Neural cell (in vitro differentiated cells): Measurements from ENCODE around the gene ESR2. TPM values are rescaled to one million over a fixed set of nuclear protein-coding genes. Genes with fewer than 3 reads are reported as not detected.

Experiments used
- H2AFZ ChIP-seq: fragments of 200-600, 300-800 bp; sonication (generic), shearing (Covaris generic); 2 replicates; pipeline ENCODE4 v1.6.0; 2014; ENCODE audit warnings: low read depth, mild to moderate bottlenecking, antibody characterized with exemption, low read length, moderate library complexity
- H3F3A ChIP-seq: fragments of 200-600 bp; shearing (Covaris generic); 2 replicates; pipeline ENCODE4 v1.6.1; 2016; ENCODE audit warnings: mild to moderate bottlenecking, moderate library complexity, mixed read lengths, antibody characterized with exemption, low read length; ENCODE audit not compliant: insufficient read depth, poor library complexity, severe bottlenecking
- H3K27ac ChIP-seq: fragments of 200-600, 300-800 bp; sonication (generic), shearing (Covaris generic); 2 replicates; pipeline ENCODE4 v1.5.1; 2014; ENCODE audit warnings: mild to moderate bottlenecking, low read length, moderate library complexity
- H3K27me3 ChIP-seq: fragments of 300-800, 200-600 bp; sonication (generic), shearing (Covaris generic); 2 replicates; pipeline ENCODE4 v1.6.0; 2014; ENCODE audit warnings: mild to moderate bottlenecking, low read depth, low read length, moderate library complexity; ENCODE audit not compliant: insufficient read depth
- H3K36me3 ChIP-seq: fragments of 300-800, 200-600 bp; sonication (generic), shearing (Covaris generic); 2 replicates; pipeline ENCODE4 v1.5.1; 2014; ENCODE audit warnings: mild to moderate bottlenecking, antibody characterized with exemption, low read length, moderate library complexity; ENCODE audit not compliant: insufficient read depth
- H3K4me2 ChIP-seq: fragments of 300-800, 200-600 bp; sonication (generic), shearing (Covaris generic); 2 replicates; pipeline ENCODE4 v1.6.0; 2014; ENCODE audit warnings: mild to moderate bottlenecking, low read length
- H3K4me3 ChIP-seq: fragments of 300-800, 200-600 bp; sonication (generic), shearing (Covaris generic); 2 replicates; pipeline ENCODE4 v1.5.1; 2014; ENCODE audit warnings: mild to moderate bottlenecking, low read length, moderate library complexity
- H3K79me2 ChIP-seq: fragments of 200-600 bp; shearing (Covaris generic); replicated peaks from 2 replicates; pipeline ENCODE4 v1.6.0; 2014; ENCODE audit warnings: mild to moderate bottlenecking, low read length, moderate library complexity; ENCODE audit not compliant: insufficient read depth
- H3K9ac ChIP-seq: fragments of 300-800, 200-600 bp; sonication (generic), shearing (Covaris generic); 2 replicates; pipeline ENCODE4 v1.6.1; 2016; ENCODE audit warnings: mild to moderate bottlenecking, low read length, mixed read lengths
- H3K9me2 ChIP-seq: fragments of 200-600 bp; shearing (Covaris generic); 2 replicates; pipeline ENCODE4 v1.6.1; 2016; ENCODE audit warnings: mild to moderate bottlenecking, low read length, mixed read lengths; ENCODE audit not compliant: insufficient read depth
- H3K9me3 ChIP-seq: fragments of 200-600, 300-800 bp; sonication (generic), shearing (Covaris generic); 2 replicates; pipeline ENCODE4 v1.6.1; 2016; ENCODE audit warnings: mild to moderate bottlenecking, mixed run types, low read length, moderate library complexity, mixed read lengths
- H4K20me1 ChIP-seq: fragments of 200-600 bp; shearing (Covaris generic); 2 replicates; pipeline ENCODE4 v1.6.1; 2016; ENCODE audit warnings: mild to moderate bottlenecking, mixed run types; ENCODE audit not compliant: insufficient read depth
- EP300 ChIP-seq: fragments of 450-650 bp; conservative IDR thresholded peaks from 2 replicates; pipeline ENCODE4 v1.6.1; 2014; ENCODE audit warnings: antibody characterized with exemption, mild to moderate bottlenecking, moderate library complexity; ENCODE audit not compliant: poor library complexity, severe bottlenecking
- EZH2 ChIP-seq: fragments of 200-600, 300-800 bp; shearing (Covaris generic), sonication (generic); IDR thresholded peaks from 2 replicates; pipeline ENCODE4 v1.6.1; 2014; ENCODE audit warnings: antibody characterized with exemption, low read length, borderline replicate concordance, mild to moderate bottlenecking; ENCODE audit not compliant: insufficient read depth, poor library complexity, severe bottlenecking
- MXI1 ChIP-seq: fragments of 450-650 bp; conservative IDR thresholded peaks from 2 replicates; pipeline ENCODE4 v1.6.1; 2014; ENCODE audit warnings: antibody characterized with exemption, mild to moderate bottlenecking; ENCODE audit not compliant: poor library complexity, severe bottlenecking
- POLR2AphosphoS5 ChIP-seq: IDR thresholded peaks from 2 replicates; pipeline ENCODE4 v1.6.1; 2012
- RAD21 ChIP-seq: fragments of 450-650 bp; conservative IDR thresholded peaks from 2 replicates; pipeline ENCODE4 v1.6.1; 2014; ENCODE audit warnings: antibody characterized with exemption, mild to moderate bottlenecking, moderate library complexity
- SMC3 ChIP-seq: fragments of 450-650 bp; conservative IDR thresholded peaks from 2 replicates; pipeline ENCODE4 v1.6.1; 2014; ENCODE audit warnings: antibody characterized with exemption, mild to moderate bottlenecking, moderate library complexity; ENCODE audit not compliant: poor library complexity
- polyA plus RNA-seq: library from polyadenylated mRNA; depleted of rRNA; stranded (reverse); fragments of >200 nt; gene quantifications from 2 replicates; pipeline ENCODE4 v1.2.3, GENCODE V29; 2014
- TF ChIP-seq, protein P1 (sequence below): IDR thresholded peaks from 2 replicates; pipeline ENCODE4 v1.6.1; 2012; ENCODE audit warnings: borderline replicate concordance
- TF ChIP-seq, protein P2 (sequence below): fragments of 450-650 bp; IDR thresholded peaks from 2 replicates; pipeline ENCODE4 v1.5.1; 2014; ENCODE audit warnings: antibody characterized with exemption, mild to moderate bottlenecking, moderate library complexity; ENCODE audit not compliant: poor library complexity, severe bottlenecking

The ESR2 gene
- polyA plus RNA-seq, 1 donor from 2014 or later, result 0.35 TPM

GRCh38 chr14:64159588-64159987 lies 134.6 kb downstream of the ESR2 start:
- H3K27ac ChIP-seq, result no peak overlapping the region
- TF ChIP-seq RAD21 (no peak), EZH2 (no peak), MXI1 (no peak), POLR2AphosphoS5 (no peak), EP300 (no peak), SMC3 (no peak)
- TF ChIP-seq, protein P1, sequence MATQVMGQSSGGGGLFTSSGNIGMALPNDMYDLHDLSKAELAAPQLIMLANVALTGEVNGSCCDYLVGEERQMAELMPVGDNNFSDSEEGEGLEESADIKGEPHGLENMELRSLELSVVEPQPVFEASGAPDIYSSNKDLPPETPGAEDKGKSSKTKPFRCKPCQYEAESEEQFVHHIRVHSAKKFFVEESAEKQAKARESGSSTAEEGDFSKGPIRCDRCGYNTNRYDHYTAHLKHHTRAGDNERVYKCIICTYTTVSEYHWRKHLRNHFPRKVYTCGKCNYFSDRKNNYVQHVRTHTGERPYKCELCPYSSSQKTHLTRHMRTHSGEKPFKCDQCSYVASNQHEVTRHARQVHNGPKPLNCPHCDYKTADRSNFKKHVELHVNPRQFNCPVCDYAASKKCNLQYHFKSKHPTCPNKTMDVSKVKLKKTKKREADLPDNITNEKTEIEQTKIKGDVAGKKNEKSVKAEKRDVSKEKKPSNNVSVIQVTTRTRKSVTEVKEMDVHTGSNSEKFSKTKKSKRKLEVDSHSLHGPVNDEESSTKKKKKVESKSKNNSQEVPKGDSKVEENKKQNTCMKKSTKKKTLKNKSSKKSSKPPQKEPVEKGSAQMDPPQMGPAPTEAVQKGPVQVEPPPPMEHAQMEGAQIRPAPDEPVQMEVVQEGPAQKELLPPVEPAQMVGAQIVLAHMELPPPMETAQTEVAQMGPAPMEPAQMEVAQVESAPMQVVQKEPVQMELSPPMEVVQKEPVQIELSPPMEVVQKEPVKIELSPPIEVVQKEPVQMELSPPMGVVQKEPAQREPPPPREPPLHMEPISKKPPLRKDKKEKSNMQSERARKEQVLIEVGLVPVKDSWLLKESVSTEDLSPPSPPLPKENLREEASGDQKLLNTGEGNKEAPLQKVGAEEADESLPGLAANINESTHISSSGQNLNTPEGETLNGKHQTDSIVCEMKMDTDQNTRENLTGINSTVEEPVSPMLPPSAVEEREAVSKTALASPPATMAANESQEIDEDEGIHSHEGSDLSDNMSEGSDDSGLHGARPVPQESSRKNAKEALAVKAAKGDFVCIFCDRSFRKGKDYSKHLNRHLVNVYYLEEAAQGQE, result no peak
- TF ChIP-seq, protein P2, sequence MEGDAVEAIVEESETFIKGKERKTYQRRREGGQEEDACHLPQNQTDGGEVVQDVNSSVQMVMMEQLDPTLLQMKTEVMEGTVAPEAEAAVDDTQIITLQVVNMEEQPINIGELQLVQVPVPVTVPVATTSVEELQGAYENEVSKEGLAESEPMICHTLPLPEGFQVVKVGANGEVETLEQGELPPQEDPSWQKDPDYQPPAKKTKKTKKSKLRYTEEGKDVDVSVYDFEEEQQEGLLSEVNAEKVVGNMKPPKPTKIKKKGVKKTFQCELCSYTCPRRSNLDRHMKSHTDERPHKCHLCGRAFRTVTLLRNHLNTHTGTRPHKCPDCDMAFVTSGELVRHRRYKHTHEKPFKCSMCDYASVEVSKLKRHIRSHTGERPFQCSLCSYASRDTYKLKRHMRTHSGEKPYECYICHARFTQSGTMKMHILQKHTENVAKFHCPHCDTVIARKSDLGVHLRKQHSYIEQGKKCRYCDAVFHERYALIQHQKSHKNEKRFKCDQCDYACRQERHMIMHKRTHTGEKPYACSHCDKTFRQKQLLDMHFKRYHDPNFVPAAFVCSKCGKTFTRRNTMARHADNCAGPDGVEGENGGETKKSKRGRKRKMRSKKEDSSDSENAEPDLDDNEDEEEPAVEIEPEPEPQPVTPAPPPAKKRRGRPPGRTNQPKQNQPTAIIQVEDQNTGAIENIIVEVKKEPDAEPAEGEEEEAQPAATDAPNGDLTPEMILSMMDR, result no peak
- no peak overlapping the region for H3K9ac ChIP-seq
- no peaks in the 10 kb centered on the region for H3K9me2 ChIP-seq
- no peak overlapping the region for H3K4me2 ChIP-seq
- H3K9me3 ChIP-seq, result no peaks in the 10 kb centered on the region
- H3K27me3 ChIP-seq, result no peaks in the 10 kb centered on the region
- no peaks in the 10 kb centered on the region for H3F3A ChIP-seq
- H3K4me3 ChIP-seq, result no peak overlapping the region
- no peaks in the 10 kb centered on the region for H4K20me1 ChIP-seq
- H2AFZ ChIP-seq, result no peak overlapping the region
- no peaks in the 10 kb centered on the region for H3K36me3 ChIP-seq
- H3K79me2 ChIP-seq, result no peaks in the 10 kb centered on the region

DNA sequence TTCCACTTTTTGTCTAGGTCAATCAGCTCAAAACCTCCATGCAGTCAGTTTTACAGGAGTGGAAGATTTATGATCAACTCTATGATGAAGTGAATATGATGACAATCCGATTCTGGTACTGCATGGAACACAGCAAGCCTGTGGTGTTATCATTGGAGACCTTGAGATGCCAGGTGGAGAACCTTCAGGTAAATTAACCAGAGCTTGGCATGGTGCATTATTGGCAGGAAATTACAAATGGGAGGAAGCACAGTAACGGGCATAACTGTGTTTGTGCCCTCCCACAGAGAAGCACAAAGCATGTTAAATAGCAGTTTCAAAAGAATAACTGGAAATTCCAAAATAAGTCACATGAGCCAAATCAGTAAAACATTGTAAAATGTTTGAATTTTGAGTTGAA lies 135.6 kb downstream of the ESR2 start:
- H3K79me2 ChIP-seq, result no peaks in the 10 kb centered on the region
- no peaks in the 10 kb centered on the region for H3K9me2 ChIP-seq
- H3K9me3 ChIP-seq, result no peaks in the 10 kb centered on the region
- no peaks in the 10 kb centered on the region for H4K20me1 ChIP-seq
- no peak overlapping the region for H3K4me3 ChIP-seq
- no peak overlapping the region for H3K27ac ChIP-seq
- no peak overlapping the region for H3K9ac ChIP-seq
- no peaks in the 10 kb centered on the region for H3K36me3 ChIP-seq
- H3F3A ChIP-seq, result no peaks in the 10 kb centered on the region
- no peak overlapping the region for H2AFZ ChIP-seq
- TF ChIP-seq, protein P1, result no peak
- TF ChIP-seq EP300 (no peak), SMC3 (no peak), RAD21 (no peak)
- no peaks in the 10 kb centered on the region for H3K27me3 ChIP-seq
- H3K4me2 ChIP-seq, result no peak overlapping the region
